Fibroblast of lung (primary cell): ENCODE data around the gene SRA1. TPM values are rescaled to one million over a fixed set of nuclear protein-coding genes. Genes with fewer than 3 reads are reported as not detected.

ENCODE experiments used
- DNase-seq, 2 donors: peaks; one replicate each; pipeline versions ENCODE4 v3.0.0 to v3.0.0-alpha.2; 2010; ENCODE audit warnings: low read depth in 2 of 2
- H2AFZ ChIP-seq: 2 replicates; pipeline ENCODE4 v1.5.1; 2012; ENCODE audit warnings: low read length, control low read depth, inconsistent platforms
- H3K27ac ChIP-seq: 2 replicates; pipeline ENCODE4 v1.5.1; 2011; ENCODE audit warnings: low read length, control low read depth; ENCODE audit not compliant: insufficient read depth
- H3K27me3 ChIP-seq: 2 replicates; pipeline ENCODE4 v1.5.1; 2011; ENCODE audit warnings: mild to moderate bottlenecking, low read length; ENCODE audit not compliant: control insufficient read depth, insufficient read depth
- H3K36me3 ChIP-seq: 2 replicates; pipeline ENCODE4 v1.5.1; 2011; ENCODE audit warnings: low read length; ENCODE audit not compliant: control insufficient read depth, insufficient read depth
- H3K4me1 ChIP-seq: 2 replicates; pipeline ENCODE4 v1.5.1; 2011; ENCODE audit warnings: low read length; ENCODE audit not compliant: control insufficient read depth, insufficient read depth; ENCODE audit errors: extremely low read depth
- H3K4me2 ChIP-seq: 2 replicates; pipeline ENCODE4 v1.5.1; 2011; ENCODE audit warnings: low read length, control low read depth; ENCODE audit not compliant: insufficient read depth; ENCODE audit errors: extremely low read depth
- H3K4me3 ChIP-seq, 4 experiments: fragments of 200-600 bp in 1 of 4; sonication (generic) in 1 of 4; replicated peaks in 1 of 4; 2 replicates each; pipeline ENCODE4 v1.5.1; 2011 to 2016; ENCODE audit warnings: low read length in 4 of 4, low read depth in 3 of 4, mild to moderate bottlenecking in 3 of 4, control low read depth in 2 of 4, inconsistent platforms in 1 of 4, mixed read lengths in 1 of 4; ENCODE audit not compliant: insufficient read depth in 1 of 4; ENCODE audit errors: control extremely low read depth in 1 of 4
- H3K79me2 ChIP-seq: 2 replicates; pipeline ENCODE4 v1.5.1; 2012; ENCODE audit warnings: mild to moderate bottlenecking, low read length, inconsistent platforms; ENCODE audit not compliant: control insufficient read depth, insufficient read depth
- H3K9ac ChIP-seq: 2 replicates; pipeline ENCODE4 v1.5.1; 2011; ENCODE audit warnings: mild to moderate bottlenecking, low read length, control low read depth; ENCODE audit not compliant: insufficient read depth
- H3K9me3 ChIP-seq: 2 replicates; pipeline ENCODE4 v1.5.1; 2012; ENCODE audit warnings: low read depth, low read length; ENCODE audit not compliant: control insufficient read depth, insufficient read depth
- H4K20me1 ChIP-seq: 2 replicates; pipeline ENCODE4 v1.5.1; 2011; ENCODE audit warnings: low read length; ENCODE audit not compliant: control insufficient read depth, insufficient read depth; ENCODE audit errors: extremely low read depth
- CTCF ChIP-seq, 2 donors: IDR thresholded peaks in 1 of 2; conservative IDR thresholded peaks in 1 of 2; 1 replicate in 1 of 2; 2 replicates in 1 of 2; pipeline ENCODE4 v1.5.1; 2011 to 2012; ENCODE audit warnings: low read length in 2 of 2, control low read depth in 1 of 2, inconsistent platforms in 1 of 2, low read depth in 1 of 2, mild to moderate bottlenecking in 1 of 2
- EZH2 ChIP-seq: IDR thresholded peaks from 2 replicates; pipeline ENCODE4 v1.5.1; 2012; ENCODE audit warnings: low read length, control low read depth, mild to moderate bottlenecking; ENCODE audit errors: missing control alignments
- polyA plus RNA-seq, 2 donors: library from polyadenylated mRNA; depleted of rRNA in 1 of 2; stranded (reverse) in 1 of 2; unstranded in 1 of 2; fragments of >200 nt; gene quantifications; 2 replicates each; pipeline ENCODE4 v1.2.1, GENCODE V29; 2011 to 2012; ENCODE audit warnings: missing spikeins in 1 of 2
- total RNA-seq: library from RNA; depleted of rRNA; stranded (reverse); fragments of >200 nt; gene quantifications from 2 replicates; pipeline ENCODE4 v1.2.1, GENCODE V29; 2014

SRA1 gene
- total and polyA plus RNA-seq, 2 donors (not counting 1 experiment from before 2014, with no cell fraction given), result 39.1 to 55.5 TPM

GRCh38 chr5:140573683-140574082, 16.4 kb upstream of the SRA1 start:
- Histone ChIP-seq H3K36me3 (peaks cover under 1% of the 10 kb centered on the region), H3K79me2 (no peaks in the 10 kb centered on the region), H3K27ac (no peak overlapping the region), H2AFZ (no peak overlapping the region), H4K20me1 (no peaks in the 10 kb centered on the region), H3K9ac (no peak overlapping the region), H3K4me1 (peaks cover 2% of the 10 kb centered on the region), H3K4me2 (no peak overlapping the region), H3K9me3 (no peaks in the 10 kb centered on the region), H3K4me3 (no peak overlapping the region), H3K27me3 (no peaks in the 10 kb centered on the region)
- TF ChIP-seq CTCF (conservative IDR thresholded peaks at IDR 0.05 in 1 of 2, IDR thresholded peaks at IDR 0.05 in 1 of 2; ENCODE audit: low read depth in 1 of 2, low read length in 2 of 2), result no peak
- TF ChIP-seq EZH2, result no peak
- no peak for DNase-seq

- no peaks in the 10 kb centered on the region for H3K9me3 ChIP-seq
- H3K79me2 ChIP-seq, result peaks cover 16% of the 10 kb centered on the region
- no peak overlapping the region for H2AFZ ChIP-seq
- H3K4me1 ChIP-seq, result peaks cover 3% of the 10 kb centered on the region
- no peaks in the 10 kb centered on the region for H4K20me1 ChIP-seq
- no peak for TF ChIP-seq CTCF (conservative IDR thresholded peaks at IDR 0.05 in 1 of 2, IDR thresholded peaks at IDR 0.05 in 1 of 2; ENCODE audit: low read depth in 1 of 2, low read length in 2 of 2)
- no peak for TF ChIP-seq EZH2
- H3K4me2 ChIP-seq, result no peak overlapping the region
- peaks cover 19% of the 10 kb centered on the region for H3K36me3 ChIP-seq
- H3K4me3 ChIP-seq, result no peak overlapping the region
- no peaks in the 10 kb centered on the region for H3K27me3 ChIP-seq
- DNase-seq, result no peak
- H3K9ac ChIP-seq, result no peak overlapping the region
- H3K27ac ChIP-seq, result no peak overlapping the region
These were observed 13.8 kb upstream of the SRA1 start for GRCh38 chr5:140571105-140571504.

GRCh38 chr5:140570488-140570887, 13.2 kb upstream of the SRA1 start:
- H3K27me3 ChIP-seq, result no peaks in the 10 kb centered on the region
- H3K9ac ChIP-seq, result no peak overlapping the region
- TF ChIP-seq EZH2 (no peak), CTCF (conservative IDR thresholded peaks at IDR 0.05 in 1 of 2, IDR thresholded peaks at IDR 0.05 in 1 of 2; ENCODE audit: low read depth in 1 of 2, low read length in 2 of 2) (no peak)
- H3K4me2 ChIP-seq, result no peak overlapping the region
- no peak overlapping the region for H2AFZ ChIP-seq
- DNase-seq, result no peak
- no peak overlapping the region for H3K27ac ChIP-seq
- peaks cover 21% of the 10 kb centered on the region for H3K36me3 ChIP-seq
- no peak overlapping the region for H3K4me3 ChIP-seq
- no peaks in the 10 kb centered on the region for H4K20me1 ChIP-seq
- peaks cover 9% of the 10 kb centered on the region for H3K4me1 ChIP-seq
- peaks cover 23% of the 10 kb centered on the region for H3K79me2 ChIP-seq
- no peaks in the 10 kb centered on the region for H3K9me3 ChIP-seq
